Sigmoid colon (tissue), 7 donors: Measurements from ENCODE around the gene TBC1D1. TPM values are rescaled to one million over a fixed set of nuclear protein-coding genes. Genes with fewer than 3 reads are reported as not detected.
"Not testable (repeated sequence)": the region's sequence is repeated elsewhere in the genome, so short reads cannot be mapped to it uniquely, and the experiment has no call there.

Experiments
- DNase-seq: peaks from one replicate; pipeline ENCODE4 v3.0.0-alpha.2; 2019
- H3K27ac ChIP-seq, 4 donors: fragments of 200-600 bp; sonication (generic); one replicate each; pipeline ENCODE4 v1.5.1; 2016 to 2019; ENCODE audit warnings: mild to moderate bottlenecking in 1 of 4
- H3K27me3 ChIP-seq, 3 donors: fragments of 200-600 bp; sonication (generic); one replicate each; pipeline ENCODE4 v1.5.1; 2019; ENCODE audit warnings: mild to moderate bottlenecking in 1 of 3
- H3K36me3 ChIP-seq, 4 donors: fragments of 200-600 bp; sonication (generic); one replicate each; pipeline ENCODE4 v1.5.1; 2016 to 2019
- H3K4me1 ChIP-seq, 4 donors: fragments of 200-600 bp; sonication (generic); one replicate each; pipeline ENCODE4 v1.5.1; 2017 to 2019
- H3K4me3 ChIP-seq, 4 donors: fragments of 200-600 bp; sonication (generic); one replicate each; pipeline ENCODE4 v1.5.1; 2017 to 2019; ENCODE audit warnings: mild to moderate bottlenecking in 2 of 4, moderate library complexity in 1 of 4
- H3K9me3 ChIP-seq, 4 donors: fragments of 200-600 bp in 3 of 4; sonication (generic) in 3 of 4; one replicate each; pipeline versions ENCODE4 v1.5.1 to v1.6.1; 2013 to 2019
- EP300 ChIP-seq, 4 donors: sonication (generic); formaldehyde crosslinking; IDR thresholded peaks; one replicate each; pipeline ENCODE4 v1.6.1; 2017; ENCODE audit warnings: antibody characterized with exemption in 4 of 4
- POLR2A ChIP-seq, 2 donors: fragments of 450-650 bp; IDR thresholded peaks; one replicate each; pipeline ENCODE4 v1.6.1; 2016; ENCODE audit warnings: antibody characterized with exemption in 2 of 2, mild to moderate bottlenecking in 2 of 2, moderate library complexity in 2 of 2
- POLR2AphosphoS5 ChIP-seq, 4 donors: sonication (generic); formaldehyde crosslinking; IDR thresholded peaks; one replicate each; pipeline ENCODE4 v1.6.1; 2017; ENCODE audit warnings: antibody characterized with exemption in 4 of 4
- WGBS, 2 donors: extraction: QIAGEN DNeasy Blood & Tissue Kit; methylation state at CpG; one replicate each; pipeline ENCODE4 v1.1.7; 2013; 5-methylcytosine and 5-hydroxymethylcytosine counted together
- intact Hi-C: fragments of 100-400 bp; cut with DNase I; formaldehyde crosslinking; loops from one replicate; pipeline ENCODE4 v1.15.1; 2023
- polyA plus RNA-seq, 3 donors: library from polyadenylated mRNA; stranded (reverse); fragments of 200-250 nt; gene quantifications; one replicate each; pipeline ENCODE4 v1.2.3, GENCODE V29; 2013
- total RNA-seq, 4 donors: library from RNA; depleted of rRNA; stranded (reverse); fragments of >200 nt; gene quantifications; one replicate each; pipeline ENCODE4 v1.1.0, GENCODE V29; 2016
- TF ChIP-seq, protein P1 (sequence below), 4 experiments: fragments of 450-650 bp in 3 of 4; fragments of 200-600 bp in 1 of 4; IDR thresholded peaks; one replicate each; pipeline ENCODE4 v1.5.1; 2016 to 2019; ENCODE audit warnings: antibody characterized with exemption in 4 of 4, mild to moderate bottlenecking in 3 of 4, moderate library complexity in 2 of 4
- donor health status: healthy with polysubstance abuse.
- donor health status: Bipolar disorder and iron deficiency.
- donor health status: healthy.

The TBC1D1 gene
- total and polyA plus RNA-seq, 7 donors = 31.2 to 450 (median 253) TPM

DNA sequence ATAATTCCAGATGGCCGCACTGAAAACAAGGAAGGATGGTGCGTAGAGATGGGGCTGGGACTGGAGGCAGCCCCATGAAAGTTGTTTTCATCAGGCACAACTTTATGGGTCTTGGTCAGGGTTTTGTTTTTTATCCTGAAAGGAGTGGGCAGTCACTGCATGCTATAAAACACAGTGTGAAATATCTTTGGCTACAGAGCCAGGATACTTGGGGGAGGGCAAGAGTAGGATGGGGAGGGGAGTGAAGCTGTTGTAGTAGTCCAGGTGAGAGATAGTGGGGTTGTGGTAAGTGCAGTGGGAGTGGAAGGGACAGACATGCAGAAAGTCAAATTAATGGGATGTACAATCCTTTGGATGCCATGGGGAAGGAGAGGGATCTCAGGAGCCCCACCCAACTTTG is 125.8 kb downstream of the TBC1D1 start:
- DNase-seq = no peak
- Histone ChIP-seq H3K9me3 (no peaks in the 10 kb centered on the region), H3K4me1 (peaks cover 0 to 83% (median 54%) of the 10 kb centered on the region in 4 donors), H3K36me3 (peaks cover 4 to 22% (median 11%) of the 10 kb centered on the region in 4 donors), H3K27me3 (no peaks in the 10 kb centered on the region), H3K27ac (peak overlapping the region; percentile 58 to 83 (median 76)), H3K4me3 (no peak overlapping the region)
- TF ChIP-seq, protein P1, sequence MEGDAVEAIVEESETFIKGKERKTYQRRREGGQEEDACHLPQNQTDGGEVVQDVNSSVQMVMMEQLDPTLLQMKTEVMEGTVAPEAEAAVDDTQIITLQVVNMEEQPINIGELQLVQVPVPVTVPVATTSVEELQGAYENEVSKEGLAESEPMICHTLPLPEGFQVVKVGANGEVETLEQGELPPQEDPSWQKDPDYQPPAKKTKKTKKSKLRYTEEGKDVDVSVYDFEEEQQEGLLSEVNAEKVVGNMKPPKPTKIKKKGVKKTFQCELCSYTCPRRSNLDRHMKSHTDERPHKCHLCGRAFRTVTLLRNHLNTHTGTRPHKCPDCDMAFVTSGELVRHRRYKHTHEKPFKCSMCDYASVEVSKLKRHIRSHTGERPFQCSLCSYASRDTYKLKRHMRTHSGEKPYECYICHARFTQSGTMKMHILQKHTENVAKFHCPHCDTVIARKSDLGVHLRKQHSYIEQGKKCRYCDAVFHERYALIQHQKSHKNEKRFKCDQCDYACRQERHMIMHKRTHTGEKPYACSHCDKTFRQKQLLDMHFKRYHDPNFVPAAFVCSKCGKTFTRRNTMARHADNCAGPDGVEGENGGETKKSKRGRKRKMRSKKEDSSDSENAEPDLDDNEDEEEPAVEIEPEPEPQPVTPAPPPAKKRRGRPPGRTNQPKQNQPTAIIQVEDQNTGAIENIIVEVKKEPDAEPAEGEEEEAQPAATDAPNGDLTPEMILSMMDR (IDR thresholded peaks at IDR 0.05) = no peak
- TF ChIP-seq POLR2AphosphoS5 (IDR thresholded peaks at IDR 0.05) = peak in 2 of 4 donors; percentile 43 to 51
- WGBS, 2 donors = 92 to 98% methylated on average over 2 of the region's 2 CpGs
- intact Hi-C loops = loop anchor here (5.0 kb wide), 1 partner anchor 39 kb away; no protein-coding TSS in a partner anchor

- peaks cover 4 to 30% (median 13%) of the 10 kb centered on the region in 4 donors for H3K36me3 ChIP-seq
- H3K27ac ChIP-seq = peak overlapping the region in 3 of 4 donors; percentile 76 to 83 (median 77)
- DNase-seq = no peak
- intact Hi-C loops = loop anchor here (5.0 kb wide), 1 partner anchor 40 kb away; no protein-coding TSS in a partner anchor
- no peak overlapping the region for H3K4me3 ChIP-seq
- no peaks in the 10 kb centered on the region for H3K27me3 ChIP-seq
- peaks cover 0 to 84% (median 54%) of the 10 kb centered on the region in 4 donors for H3K4me1 ChIP-seq
- no peaks in the 10 kb centered on the region for H3K9me3 ChIP-seq
- 93 to 96% methylated on average over 5 of the region's 5 CpGs for WGBS, 2 donors
- no peak for TF ChIP-seq POLR2AphosphoS5 (IDR thresholded peaks at IDR 0.05)
- TF ChIP-seq EP300 (IDR thresholded peaks at IDR 0.05) = no peak
- no peak for TF ChIP-seq POLR2A (IDR thresholded peaks at IDR 0.05)
- TF ChIP-seq, protein P1 (IDR thresholded peaks at IDR 0.05) = no peak
Measured at GRCh38 chr4:38017609-38018008, 126.7 kb downstream of the TBC1D1 start.

GRCh38 chr4:38020386-38020785 is 129.5 kb downstream of the TBC1D1 start:
- H3K27ac ChIP-seq = peak overlapping the region in 3 of 4 donors; percentile 7 to 88 (median 83)
- H3K9me3 ChIP-seq = no peaks in the 10 kb centered on the region
- TF ChIP-seq EP300 (IDR thresholded peaks at IDR 0.05) = peak in 1 of 4 donors; percentile 61
- TF ChIP-seq POLR2A (IDR thresholded peaks at IDR 0.05) = no peak
- TF ChIP-seq POLR2AphosphoS5 (IDR thresholded peaks at IDR 0.05) = peak in 2 of 4 donors; percentile 42 to 44
- peaks cover 4 to 23% (median 13%) of the 10 kb centered on the region in 4 donors for H3K36me3 ChIP-seq
- no peak overlapping the region for H3K4me3 ChIP-seq
- peak; percentile 88 for DNase-seq
- H3K4me1 ChIP-seq = peaks cover 0 to 82% (median 53%) of the 10 kb centered on the region in 4 donors
- 90 to 98% methylated on average over 7 of the region's 7 CpGs for WGBS, 2 donors
- H3K27me3 ChIP-seq = no peaks in the 10 kb centered on the region
- intact Hi-C loops = loop anchor here (5.0 kb wide), 1 partner anchor 143 kb away; no protein-coding TSS in a partner anchor

GRCh38 chr4:38020961-38021360 is 130.1 kb downstream of the TBC1D1 start:
- not testable (repeated sequence) for H3K9me3 ChIP-seq, DNase-seq, H3K4me3 ChIP-seq, H3K27me3 ChIP-seq
- Histone ChIP-seq H3K36me3 (peaks cover 4 to 23% (median 13%) of the 10 kb centered on the region in 4 donors), H3K27ac (peak overlapping the region in 3 of 4 donors; percentile 78 to 88 (median 83)), H3K4me1 (peaks cover 0 to 82% (median 53%) of the 10 kb centered on the region in 4 donors)
- WGBS, 2 donors = 96 to 97% methylated on average over 4 of the region's 4 CpGs
- intact Hi-C loops = loop anchor here (5.0 kb wide), 1 partner anchor 144 kb away; no protein-coding TSS in a partner anchor

- peaks cover 4 to 23% (median 13%) of the 10 kb centered on the region in 4 donors for H3K36me3 ChIP-seq
- H3K27me3 ChIP-seq = no peaks in the 10 kb centered on the region
- peaks cover 0 to 82% (median 51%) of the 10 kb centered on the region in 4 donors for H3K4me1 ChIP-seq
- no peak for DNase-seq
- 90 to 93% methylated on average over 3 of the region's 3 CpGs for WGBS, 2 donors
- TF ChIP-seq, protein P1 (IDR thresholded peaks at IDR 0.05) = no peak
- no peak for TF ChIP-seq POLR2AphosphoS5 (IDR thresholded peaks at IDR 0.05)
- H3K4me3 ChIP-seq = no peak overlapping the region
- H3K27ac ChIP-seq = peak overlapping the region in 3 of 4 donors; percentile 78 to 88 (median 83)
- intact Hi-C loops = loop anchor here (5.0 kb wide), 1 partner anchor 144 kb away; no protein-coding TSS in a partner anchor
- no peaks in the 10 kb centered on the region for H3K9me3 ChIP-seq
Measured at GRCh38 chr4:38021751-38022150, 130.9 kb downstream of the TBC1D1 start.
